ENCODE data around the gene FBXW8.

- TF ChIP-seq POLR2A (IDR thresholded peaks at IDR 0.05) (no peak), POLR2AphosphoS5 (IDR thresholded peaks at IDR 0.05) (no peak), EP300 (IDR thresholded peaks at IDR 0.05) (no peak)
- TF ChIP-seq, protein P1, sequence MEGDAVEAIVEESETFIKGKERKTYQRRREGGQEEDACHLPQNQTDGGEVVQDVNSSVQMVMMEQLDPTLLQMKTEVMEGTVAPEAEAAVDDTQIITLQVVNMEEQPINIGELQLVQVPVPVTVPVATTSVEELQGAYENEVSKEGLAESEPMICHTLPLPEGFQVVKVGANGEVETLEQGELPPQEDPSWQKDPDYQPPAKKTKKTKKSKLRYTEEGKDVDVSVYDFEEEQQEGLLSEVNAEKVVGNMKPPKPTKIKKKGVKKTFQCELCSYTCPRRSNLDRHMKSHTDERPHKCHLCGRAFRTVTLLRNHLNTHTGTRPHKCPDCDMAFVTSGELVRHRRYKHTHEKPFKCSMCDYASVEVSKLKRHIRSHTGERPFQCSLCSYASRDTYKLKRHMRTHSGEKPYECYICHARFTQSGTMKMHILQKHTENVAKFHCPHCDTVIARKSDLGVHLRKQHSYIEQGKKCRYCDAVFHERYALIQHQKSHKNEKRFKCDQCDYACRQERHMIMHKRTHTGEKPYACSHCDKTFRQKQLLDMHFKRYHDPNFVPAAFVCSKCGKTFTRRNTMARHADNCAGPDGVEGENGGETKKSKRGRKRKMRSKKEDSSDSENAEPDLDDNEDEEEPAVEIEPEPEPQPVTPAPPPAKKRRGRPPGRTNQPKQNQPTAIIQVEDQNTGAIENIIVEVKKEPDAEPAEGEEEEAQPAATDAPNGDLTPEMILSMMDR (IDR thresholded peaks at IDR 0.05) = no peak
These were observed 4.6 kb downstream of the FBXW8 start for GRCh38 chr12:116915326-116915725.
